Trophoblast cell (in vitro differentiated cells and primary cell): ENCODE data around the gene EPB41L2.
A peak's percentile ranks its signal among the peaks of the same experiment; 100 is the strongest.

Experiments used
- DNase-seq, 2 donors: peaks; one replicate each; pipeline ENCODE4 v3.0.0-alpha.2; 2016
- H2AFZ ChIP-seq: 2 replicates; pipeline ENCODE4 v1.6.1; 2013; ENCODE audit warnings: low read length, moderate library complexity, mild to moderate bottlenecking; ENCODE audit not compliant: insufficient read depth, poor library complexity
- H2AK5ac ChIP-seq: 2 replicates; pipeline ENCODE4 v1.6.1; 2013; ENCODE audit warnings: mild to moderate bottlenecking, low read length
- H2BK120ac ChIP-seq: 2 replicates; pipeline ENCODE4 v1.6.1; 2013; ENCODE audit warnings: low read length, mild to moderate bottlenecking, moderate library complexity; ENCODE audit not compliant: insufficient read depth, poor library complexity
- H2BK12ac ChIP-seq: 2 replicates; pipeline ENCODE4 v1.6.1; 2013; ENCODE audit warnings: mild to moderate bottlenecking, low read length, moderate library complexity
- H2BK5ac ChIP-seq: 2 replicates; pipeline ENCODE4 v1.6.1; 2013; ENCODE audit warnings: low read length, low read depth, moderate library complexity, mild to moderate bottlenecking; ENCODE audit not compliant: poor library complexity
- H3K14ac ChIP-seq: 2 replicates; pipeline ENCODE4 v1.6.1; 2013; ENCODE audit warnings: mild to moderate bottlenecking, low read length
- H3K18ac ChIP-seq: 2 replicates; pipeline ENCODE4 v1.6.1; 2013; ENCODE audit warnings: mild to moderate bottlenecking, low read length
- H3K23ac ChIP-seq: 2 replicates; pipeline ENCODE4 v1.6.1; 2013; ENCODE audit warnings: low read length
- H3K27ac ChIP-seq: 2 replicates; pipeline ENCODE4 v1.5.1; 2013; ENCODE audit warnings: low read depth, mild to moderate bottlenecking, inconsistent platforms, low read length, moderate library complexity
- H3K27me3 ChIP-seq: 2 replicates; pipeline ENCODE4 v1.6.1; 2013; ENCODE audit warnings: inconsistent platforms, mild to moderate bottlenecking, low read length, moderate library complexity; ENCODE audit not compliant: insufficient read depth
- H3K36me3 ChIP-seq, 2 experiments: 1 replicate in 1 of 2; 2 replicates in 1 of 2; pipeline ENCODE4 v1.6.1; 2013; ENCODE audit warnings: low read length in 2 of 2, mild to moderate bottlenecking in 2 of 2, moderate library complexity in 1 of 2; ENCODE audit not compliant: insufficient read depth in 2 of 2, control insufficient read depth in 1 of 2
- H3K4ac ChIP-seq: 2 replicates; pipeline ENCODE4 v1.6.1; 2013; ENCODE audit warnings: low read depth, mild to moderate bottlenecking, low read length, moderate library complexity
- H3K4me1 ChIP-seq, 2 experiments: 1 replicate in 1 of 2; 2 replicates in 1 of 2; pipeline ENCODE4 v1.6.1; 2013; ENCODE audit warnings: low read length in 2 of 2, mild to moderate bottlenecking in 2 of 2, moderate library complexity in 1 of 2; ENCODE audit not compliant: insufficient read depth in 2 of 2, control insufficient read depth in 1 of 2
- H3K4me2 ChIP-seq: 2 replicates; pipeline ENCODE4 v1.6.1; 2013; ENCODE audit warnings: inconsistent platforms, mild to moderate bottlenecking, low read length, moderate library complexity
- H3K4me3 ChIP-seq: 2 replicates; pipeline ENCODE4 v1.5.1; 2013; ENCODE audit warnings: mild to moderate bottlenecking, low read depth, low read length, inconsistent platforms
- H3K79me1 ChIP-seq: one replicate; pipeline ENCODE4 v1.6.1; 2013; ENCODE audit warnings: low read length
- H3K79me2 ChIP-seq: 2 replicates; pipeline ENCODE4 v1.6.1; 2013; ENCODE audit warnings: low read length, mild to moderate bottlenecking; ENCODE audit not compliant: control insufficient read depth, insufficient read depth, poor library complexity
- H3K9ac ChIP-seq: 2 replicates; pipeline ENCODE4 v1.6.1; 2013; ENCODE audit warnings: mild to moderate bottlenecking, low read length
- H3K9me3 ChIP-seq: 2 replicates; pipeline ENCODE4 v1.6.1; 2013; ENCODE audit warnings: low read depth, mild to moderate bottlenecking, control low read depth, inconsistent platforms, low read length; ENCODE audit not compliant: insufficient read depth
- H4K12ac ChIP-seq: 2 replicates; pipeline ENCODE4 v1.6.1; 2013; ENCODE audit warnings: low read depth, mild to moderate bottlenecking, low read length, moderate library complexity
- H4K8ac ChIP-seq: 2 replicates; pipeline ENCODE4 v1.6.1; 2013; ENCODE audit warnings: low read depth, mild to moderate bottlenecking, low read length, moderate library complexity
- H4K91ac ChIP-seq: one replicate; pipeline ENCODE4 v1.6.1; 2013; ENCODE audit warnings: low read depth, mild to moderate bottlenecking, low read length, moderate library complexity
- WGBS: extraction: QIAGEN DNeasy Blood & Tissue Kit; methylation state at CpG from one replicate; pipeline ENCODE4 v1.1.7; 2013; ENCODE audit warnings: missing lambda C conversion rate; ENCODE audit not compliant: insufficient read length, insufficient coverage; ENCODE audit errors: extremely low coverage; 5-methylcytosine and 5-hydroxymethylcytosine counted together

The EPB41L2 gene

DNA sequence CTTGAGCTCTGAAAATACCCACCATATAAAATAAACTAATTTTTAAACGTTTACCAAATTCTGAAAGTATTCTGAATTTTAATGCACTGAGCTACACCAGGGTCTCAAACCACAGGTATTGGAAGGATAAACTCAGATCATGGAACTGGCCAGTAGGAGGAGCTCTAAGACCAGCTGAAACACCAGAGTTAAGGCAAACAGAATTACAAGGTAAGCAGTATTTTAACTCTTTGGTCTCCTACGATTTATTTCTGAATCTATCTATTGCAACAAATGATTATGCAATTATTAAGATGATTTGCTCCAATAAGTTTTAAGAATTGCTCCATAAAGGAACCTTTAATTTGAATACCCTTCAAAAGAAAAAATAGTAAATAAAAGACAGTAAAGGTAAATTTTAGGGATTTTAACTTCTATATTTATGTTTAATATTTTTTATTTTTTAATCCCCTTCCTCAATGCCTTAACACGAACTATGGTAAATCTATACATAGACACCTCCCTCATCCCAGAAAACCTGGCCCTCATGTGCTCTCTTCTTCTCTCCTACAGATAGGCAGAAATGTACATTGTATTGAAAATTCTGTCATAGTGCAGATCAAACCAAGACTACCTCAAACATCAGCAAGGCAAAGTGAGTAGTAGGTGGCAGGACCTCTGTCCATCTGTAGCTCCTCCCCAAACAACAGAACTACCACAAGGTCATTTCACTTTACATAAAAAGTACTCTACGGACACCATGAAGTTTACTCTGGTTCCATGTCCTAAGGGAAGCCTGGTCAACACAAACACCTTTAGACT is 177.5 kb downstream of the EPB41L2 start:
- Histone ChIP-seq H3K79me2 (no peaks in the 10 kb centered on the region), H2AK5ac (no peak overlapping the region), H3K36me3 (peaks cover 2% of the 10 kb centered on the region in 2 experiments), H2BK12ac (no peak overlapping the region), H3K23ac (no peak overlapping the region), H4K91ac (no peak overlapping the region), H3K27me3 (no peaks in the 10 kb centered on the region), H2AFZ (no peak overlapping the region), H3K27ac (no peak overlapping the region), H2BK120ac (no peak overlapping the region), H3K14ac (no peak overlapping the region), H3K4me2 (no peak overlapping the region), H4K8ac (no peak overlapping the region), H4K12ac (no peak overlapping the region), H3K4ac (no peak overlapping the region), H3K4me3 (no peak overlapping the region), H3K9ac (no peak overlapping the region), H3K18ac (no peak overlapping the region), H3K4me1 (no peaks in the 10 kb centered on the region), H3K9me3 (no peaks in the 10 kb centered on the region), H3K79me1 (no peaks in the 10 kb centered on the region), H2BK5ac (no peak overlapping the region)
- DNase-seq: peak; percentile 71 to 91
- WGBS: no CpG with 5 or more reads among the region's 4 CpGs

DNA sequence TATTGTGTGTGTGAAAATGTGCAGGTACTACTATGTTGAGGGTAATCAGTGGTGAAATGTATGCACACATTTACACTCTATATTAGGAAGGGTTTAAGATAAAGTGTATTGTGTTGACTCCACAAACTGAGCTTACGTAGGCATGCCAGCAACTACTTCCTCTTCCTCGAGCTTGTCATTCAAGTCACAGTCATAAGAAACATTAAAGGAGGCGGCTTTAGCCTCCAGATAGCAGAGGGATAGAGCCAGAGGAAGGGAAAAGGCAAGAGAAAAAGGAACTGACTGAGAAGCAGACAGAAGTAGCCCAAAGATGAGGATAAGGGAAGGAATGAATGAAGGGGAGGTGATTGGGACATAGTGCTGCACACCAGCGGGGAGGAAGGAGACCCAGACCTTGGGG is 180.7 kb downstream of the EPB41L2 start:
- Histone ChIP-seq H4K12ac (no peak overlapping the region), H3K27me3 (no peaks in the 10 kb centered on the region), H4K8ac (no peak overlapping the region), H3K4me2 (no peak overlapping the region), H2BK5ac (no peak overlapping the region), H3K79me1 (no peaks in the 10 kb centered on the region), H4K91ac (no peak overlapping the region), H3K79me2 (no peaks in the 10 kb centered on the region), H3K4me3 (no peak overlapping the region), H3K23ac (no peak overlapping the region), H3K9me3 (no peaks in the 10 kb centered on the region), H2AFZ (no peak overlapping the region), H2BK12ac (no peak overlapping the region), H2AK5ac (no peak overlapping the region), H3K4ac (no peak overlapping the region), H3K27ac (no peak overlapping the region), H3K36me3 (peaks cover 3% of the 10 kb centered on the region in 2 experiments), H3K4me1 (no peaks in the 10 kb centered on the region), H2BK120ac (no peak overlapping the region), H3K18ac (no peak overlapping the region), H3K9ac (no peak overlapping the region), H3K14ac (no peak overlapping the region)
- no CpG with 5 or more reads among the region's 4 CpGs for WGBS
- no peak for DNase-seq

DNA sequence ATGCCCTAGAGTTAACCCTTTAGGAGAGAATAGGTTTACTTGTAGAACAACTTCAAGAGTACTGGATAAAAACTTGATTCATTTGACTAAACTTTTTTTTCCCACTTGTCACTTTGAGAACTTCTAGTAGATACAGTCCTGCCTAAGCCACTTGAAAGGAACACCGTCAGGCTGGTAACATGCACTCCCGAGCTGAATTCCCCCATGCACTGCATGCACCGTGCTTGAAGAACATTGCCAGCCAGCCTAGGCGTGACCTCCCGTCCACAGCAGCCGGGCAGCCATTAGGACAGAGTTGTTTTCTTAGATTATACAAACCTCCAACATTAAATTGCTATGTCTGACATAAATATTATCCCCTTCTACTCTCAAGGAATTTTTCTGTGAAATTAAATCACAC is 183.2 kb downstream of the EPB41L2 start:
- Histone ChIP-seq H3K14ac (no peak overlapping the region), H3K79me2 (no peaks in the 10 kb centered on the region), H3K18ac (no peak overlapping the region), H2BK120ac (no peak overlapping the region), H3K4me1 (no peaks in the 10 kb centered on the region), H2BK12ac (no peak overlapping the region), H3K23ac (no peak overlapping the region), H3K27ac (no peak overlapping the region), H3K4me2 (no peak overlapping the region), H3K36me3 (peaks cover 3% of the 10 kb centered on the region in 2 experiments), H2AFZ (no peak overlapping the region), H3K9me3 (no peaks in the 10 kb centered on the region), H3K79me1 (no peaks in the 10 kb centered on the region), H4K12ac (no peak overlapping the region), H4K8ac (no peak overlapping the region), H2AK5ac (no peak overlapping the region), H3K4ac (no peak overlapping the region), H3K4me3 (no peak overlapping the region), H3K9ac (no peak overlapping the region), H3K27me3 (no peaks in the 10 kb centered on the region), H4K91ac (no peak overlapping the region), H2BK5ac (no peak overlapping the region)
- no CpG with 5 or more reads among the region's 6 CpGs for WGBS
- DNase-seq: no peak

DNA sequence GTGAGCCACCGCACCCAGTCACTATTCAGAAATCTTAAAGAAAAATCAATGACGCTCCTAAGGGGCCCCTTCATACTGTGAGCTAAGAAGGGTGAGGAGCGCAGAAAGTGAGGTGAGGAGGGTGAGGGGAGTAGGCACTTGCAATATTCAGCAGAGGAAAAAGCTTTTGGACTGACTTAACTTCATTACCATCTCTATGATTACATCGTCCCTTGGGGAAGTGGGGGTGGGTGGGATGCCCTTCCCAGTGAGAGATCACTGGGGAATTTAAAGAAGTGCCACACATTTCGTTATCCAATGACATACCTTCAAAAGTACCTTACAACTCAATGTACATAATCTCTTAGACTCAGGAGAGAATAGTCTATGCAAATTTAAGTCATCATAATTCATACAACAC is 189.3 kb downstream of the EPB41L2 start:
- no peak overlapping the region for H4K91ac ChIP-seq
- no peak overlapping the region for H2BK120ac ChIP-seq
- H3K36me3 ChIP-seq: peaks cover 2 to 4% of the 10 kb centered on the region in 2 experiments
- H4K8ac ChIP-seq: no peak overlapping the region
- H3K4me3 ChIP-seq: no peak overlapping the region
- H3K27ac ChIP-seq: no peak overlapping the region
- DNase-seq: no peak
- no peak overlapping the region for H2BK12ac ChIP-seq
- no CpG with 5 or more reads among the region's 5 CpGs for WGBS
- H3K9me3 ChIP-seq: no peaks in the 10 kb centered on the region
- peaks cover 0 to 4% of the 10 kb centered on the region in 2 experiments for H3K4me1 ChIP-seq
- H3K9ac ChIP-seq: no peak overlapping the region
- no peaks in the 10 kb centered on the region for H3K79me2 ChIP-seq
- H4K12ac ChIP-seq: no peak overlapping the region
- no peak overlapping the region for H2BK5ac ChIP-seq
- H3K14ac ChIP-seq: no peak overlapping the region
- no peak overlapping the region for H3K18ac ChIP-seq
- no peak overlapping the region for H2AFZ ChIP-seq
- H3K4me2 ChIP-seq: no peak overlapping the region
- H2AK5ac ChIP-seq: no peak overlapping the region
- no peak overlapping the region for H3K4ac ChIP-seq
- H3K79me1 ChIP-seq: no peaks in the 10 kb centered on the region
- H3K27me3 ChIP-seq: no peaks in the 10 kb centered on the region
- no peak overlapping the region for H3K23ac ChIP-seq
